ENCODE measurements around the gene POLL.

DNA sequence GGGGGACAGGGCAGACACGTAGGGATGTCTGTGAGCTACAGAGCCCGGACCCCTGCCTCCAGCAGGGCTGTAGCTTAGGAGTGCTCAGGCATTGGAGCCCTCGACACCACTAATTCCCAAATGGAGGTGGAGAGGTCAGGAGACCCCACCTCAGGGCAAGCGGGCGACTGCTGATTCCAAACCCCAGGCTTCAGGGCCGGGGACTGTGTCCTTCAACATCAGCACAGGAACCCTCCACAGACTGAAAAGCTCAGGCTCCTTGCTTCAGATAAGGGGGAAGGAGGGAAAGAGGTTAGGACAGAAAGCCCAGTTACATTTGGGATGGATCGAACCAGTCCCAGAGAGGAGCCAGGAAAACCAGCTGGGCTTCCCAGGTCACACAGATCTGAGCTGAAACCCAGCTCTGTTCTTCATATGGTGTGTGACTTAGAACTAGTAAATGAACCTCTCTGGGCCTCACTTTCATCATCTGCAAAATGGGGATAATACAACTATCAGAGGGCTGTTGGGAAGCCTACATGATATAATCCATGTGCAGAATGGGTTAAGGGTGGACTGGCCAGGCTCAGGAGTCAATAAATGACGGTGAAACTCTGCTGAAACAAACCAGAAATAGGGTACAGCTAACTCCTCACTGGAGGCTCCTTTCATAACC lies 16.7 kb downstream of the POLL start:
- no peak for TF ChIP-seq POLR2A (IDR thresholded peaks at IDR 0.05)
- TF ChIP-seq, protein P1, sequence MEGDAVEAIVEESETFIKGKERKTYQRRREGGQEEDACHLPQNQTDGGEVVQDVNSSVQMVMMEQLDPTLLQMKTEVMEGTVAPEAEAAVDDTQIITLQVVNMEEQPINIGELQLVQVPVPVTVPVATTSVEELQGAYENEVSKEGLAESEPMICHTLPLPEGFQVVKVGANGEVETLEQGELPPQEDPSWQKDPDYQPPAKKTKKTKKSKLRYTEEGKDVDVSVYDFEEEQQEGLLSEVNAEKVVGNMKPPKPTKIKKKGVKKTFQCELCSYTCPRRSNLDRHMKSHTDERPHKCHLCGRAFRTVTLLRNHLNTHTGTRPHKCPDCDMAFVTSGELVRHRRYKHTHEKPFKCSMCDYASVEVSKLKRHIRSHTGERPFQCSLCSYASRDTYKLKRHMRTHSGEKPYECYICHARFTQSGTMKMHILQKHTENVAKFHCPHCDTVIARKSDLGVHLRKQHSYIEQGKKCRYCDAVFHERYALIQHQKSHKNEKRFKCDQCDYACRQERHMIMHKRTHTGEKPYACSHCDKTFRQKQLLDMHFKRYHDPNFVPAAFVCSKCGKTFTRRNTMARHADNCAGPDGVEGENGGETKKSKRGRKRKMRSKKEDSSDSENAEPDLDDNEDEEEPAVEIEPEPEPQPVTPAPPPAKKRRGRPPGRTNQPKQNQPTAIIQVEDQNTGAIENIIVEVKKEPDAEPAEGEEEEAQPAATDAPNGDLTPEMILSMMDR (IDR thresholded peaks at IDR 0.05), result no peak

Data from heart left ventricle (tissue), 13 donors.